Bronchial epithelial cell (primary cell): Measurements from ENCODE around the gene CDV3. TPM values are rescaled to one million over a fixed set of nuclear protein-coding genes. Genes with fewer than 3 reads are reported as not detected.
"Not testable (repeated sequence)": the region's sequence is repeated elsewhere in the genome, so short reads cannot be mapped to it uniquely, and the experiment has no call there.

Experiments used
- DNase-seq: peaks from one replicate; pipeline ENCODE4 v3.0.0-alpha.2; 2010; ENCODE audit warnings: low read depth
- FAIRE-seq: peaks from 2 replicates; lab custom pipeline; 2011; peaks lifted over from hg19 to GRCh38; lab: Jason Lieb, UNC
- H3K27me3 ChIP-seq: 2 replicates; pipeline ENCODE4 v1.5.1; 2011; ENCODE audit warnings: low read length; ENCODE audit not compliant: control insufficient read depth, insufficient read depth
- H3K36me3 ChIP-seq: 2 replicates; pipeline ENCODE4 v1.5.1; 2011; ENCODE audit warnings: low read length; ENCODE audit not compliant: control insufficient read depth, insufficient read depth
- H3K4me3 ChIP-seq: 2 replicates; pipeline ENCODE4 v1.5.1; 2011; ENCODE audit warnings: mild to moderate bottlenecking, low read depth, low read length, control low read depth
- CTCF ChIP-seq: IDR thresholded peaks from 2 replicates; pipeline ENCODE4 v1.5.1; 2011; ENCODE audit warnings: mild to moderate bottlenecking, moderate library complexity, low read length, control low read depth, inconsistent platforms; ENCODE audit not compliant: insufficient read depth, severe bottlenecking
- total RNA-seq: library from RNA; depleted of rRNA; stranded (reverse); fragments of >200 nt; gene quantifications from 2 replicates; pipeline ENCODE4 v1.2.1, GENCODE V29; 2014

Gene CDV3
- total RNA-seq, 1 donor from 2014 or later, result 232 TPM

- TF ChIP-seq CTCF, result no peak
- Histone ChIP-seq H3K27me3 (no peaks in the 10 kb centered on the region), H3K36me3 (no peaks in the 10 kb centered on the region), H3K4me3 (no peak overlapping the region)
- DNase-seq (no peak), FAIRE-seq (no peak)
These were observed 40.5 kb upstream of the CDV3 start for GRCh38 chr3:133532951-133533350.

- DNase-seq (peak; percentile 94), FAIRE-seq (no peak)
- Histone ChIP-seq H3K4me3 (no peak overlapping the region), H3K36me3 (no peaks in the 10 kb centered on the region), H3K27me3 (no peaks in the 10 kb centered on the region)
- no peak for TF ChIP-seq CTCF
These were observed 37.3 kb upstream of the CDV3 start for GRCh38 chr3:133535971-133536881.

GRCh38 chr3:133537131-133537530, 36.4 kb upstream of the CDV3 start:
- not testable (repeated sequence) for H3K27me3 ChIP-seq, H3K36me3 ChIP-seq, H3K4me3 ChIP-seq, FAIRE-seq, DNase-seq

GRCh38 chr3:133538154-133538553, 35.3 kb upstream of the CDV3 start:
- Histone ChIP-seq H3K4me3 (no peak overlapping the region), H3K36me3 (no peaks in the 10 kb centered on the region), H3K27me3 (no peaks in the 10 kb centered on the region)
- DNase-seq (no peak), FAIRE-seq (no peak)
- no peak for TF ChIP-seq CTCF

GRCh38 chr3:133540896-133541674, 32.4 kb upstream of the CDV3 start:
- FAIRE-seq (no peak), DNase-seq (peak; percentile 65)
- TF ChIP-seq CTCF, result no peak

GRCh38 chr3:133542871-133543270, 30.6 kb upstream of the CDV3 start:
- DNase-seq, result no peak
- no peaks in the 10 kb centered on the region for H3K36me3 ChIP-seq
- TF ChIP-seq CTCF, result no peak
- H3K27me3 ChIP-seq, result no peaks in the 10 kb centered on the region
- FAIRE-seq, result no peak
- H3K4me3 ChIP-seq, result no peak overlapping the region

More at GRCh38 chr3:133540896-133541674, 32.4 kb upstream of the CDV3 start:
- no peaks in the 10 kb centered on the region for H3K36me3 ChIP-seq
- H3K27me3 ChIP-seq, result no peaks in the 10 kb centered on the region
- H3K4me3 ChIP-seq, result no peak overlapping the region

GRCh38 chr3:133544983-133545382, 28.5 kb upstream of the CDV3 start:
- H3K27me3 ChIP-seq, FAIRE-seq, DNase-seq, H3K4me3 ChIP-seq, H3K36me3 ChIP-seq: not testable (repeated sequence)
